Activated T-helper 1 cell treated with anti-CD3 and anti-CD28 coated beads, Interleukin-2, amount 50 U/mL, for 16 hours (primary cell): ENCODE measurements around the gene DNM1.
"Not testable (repeated sequence)": the region's sequence is repeated elsewhere in the genome, so short reads cannot be mapped to it uniquely, and the experiment has no call there.

Experiments
- DNase-seq, 2 donors: peaks; one replicate each; pipeline ENCODE4 v3.0.0-alpha.2; 2020; ENCODE audit warnings: low read depth in 1 of 2, low spot score in 1 of 2

DNM1 gene

DNA sequence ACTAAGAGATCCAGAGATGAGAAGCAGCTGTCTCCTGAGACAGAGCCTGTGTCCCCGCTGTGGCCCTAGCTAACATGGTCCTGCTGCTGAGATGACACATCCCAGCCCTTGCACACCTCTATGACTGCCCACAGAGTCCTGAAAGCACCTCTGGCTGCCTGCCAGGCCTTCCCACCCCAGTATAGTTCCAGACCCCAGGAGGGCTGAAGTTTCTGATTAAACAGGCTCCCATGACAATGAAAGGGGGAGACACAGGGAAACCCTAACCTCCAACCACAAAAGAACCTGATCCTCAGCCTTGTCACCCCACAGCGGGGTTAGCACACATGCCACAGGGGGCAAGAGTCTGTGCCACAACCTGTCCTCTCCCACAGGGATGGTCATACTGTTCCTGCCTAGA, 27.5 kb upstream of the DNM1 start:
- no peak for DNase-seq

DNA sequence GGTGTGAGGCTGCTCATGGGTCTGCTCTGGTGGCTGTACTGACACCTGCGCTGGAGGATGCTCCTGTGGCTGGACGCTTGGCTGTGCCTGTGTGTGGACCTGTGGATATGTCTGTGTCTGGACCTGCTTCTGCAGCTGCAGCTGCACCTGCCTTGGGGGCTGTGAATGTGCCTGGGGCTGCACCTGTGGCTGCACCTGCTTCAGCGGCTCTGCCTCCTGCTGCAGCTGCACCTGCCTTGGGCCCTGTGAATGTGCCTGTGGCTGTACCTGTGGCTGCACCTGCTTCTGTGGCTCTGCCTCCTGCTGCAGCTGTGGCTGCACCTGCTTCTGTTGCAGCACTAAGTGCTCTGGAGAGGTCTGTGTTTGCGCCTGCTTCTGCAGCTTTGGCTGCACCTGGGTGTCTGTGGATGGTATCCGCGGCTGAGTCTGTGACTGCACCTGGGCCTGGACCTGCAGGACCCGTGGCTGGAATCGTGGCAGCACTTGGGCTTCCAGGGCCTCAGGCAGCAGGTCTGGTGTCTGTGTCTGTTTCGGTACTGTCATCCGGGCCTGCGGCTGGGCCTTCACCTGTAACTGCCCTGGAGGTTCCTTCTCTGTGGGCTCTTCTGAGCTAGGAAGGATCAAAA, 24.3 kb upstream of the DNM1 start:
- no peak for DNase-seq

DNA sequence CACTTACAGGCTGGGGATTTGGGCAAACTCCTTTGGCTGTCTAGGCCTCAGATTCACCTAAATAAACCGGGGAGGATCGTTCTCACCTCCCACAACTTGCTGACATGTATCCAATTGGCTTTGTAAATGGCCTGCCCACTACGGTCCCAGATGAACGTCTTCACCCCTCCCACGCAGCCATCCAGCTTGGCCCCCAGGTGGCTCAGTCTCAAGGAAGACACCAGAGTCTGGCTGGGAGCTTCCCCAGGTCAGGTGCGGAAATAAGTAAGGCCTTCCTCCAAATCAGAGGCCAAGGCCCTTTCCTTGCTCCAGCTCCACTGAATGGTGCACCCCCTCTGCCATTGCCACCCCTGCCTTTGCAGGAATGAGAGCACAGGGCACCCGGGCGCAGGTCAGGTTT, 23.2 kb upstream of the DNM1 start:
- DNase-seq = no peak

DNA sequence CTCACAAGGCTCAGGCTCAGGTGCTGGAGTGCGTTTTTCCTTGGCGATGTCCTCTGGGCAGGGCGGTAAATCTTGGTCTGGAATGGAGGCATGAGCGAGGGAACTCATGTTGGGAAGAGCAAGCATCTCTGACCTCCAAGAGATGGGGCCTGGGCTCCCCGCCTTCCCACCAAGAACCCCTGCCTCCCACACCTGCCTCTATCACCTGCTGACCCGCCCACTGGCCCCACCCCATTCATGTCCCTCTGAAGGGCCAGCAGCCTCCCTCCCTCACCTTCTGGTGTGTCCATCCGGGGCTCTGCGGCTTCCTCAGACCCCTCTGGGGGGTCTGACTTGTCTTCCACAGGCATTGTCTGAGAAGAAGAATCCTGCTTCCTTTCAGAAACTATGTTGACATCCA, 22.7 kb upstream of the DNM1 start:
- DNase-seq = no peak

DNA sequence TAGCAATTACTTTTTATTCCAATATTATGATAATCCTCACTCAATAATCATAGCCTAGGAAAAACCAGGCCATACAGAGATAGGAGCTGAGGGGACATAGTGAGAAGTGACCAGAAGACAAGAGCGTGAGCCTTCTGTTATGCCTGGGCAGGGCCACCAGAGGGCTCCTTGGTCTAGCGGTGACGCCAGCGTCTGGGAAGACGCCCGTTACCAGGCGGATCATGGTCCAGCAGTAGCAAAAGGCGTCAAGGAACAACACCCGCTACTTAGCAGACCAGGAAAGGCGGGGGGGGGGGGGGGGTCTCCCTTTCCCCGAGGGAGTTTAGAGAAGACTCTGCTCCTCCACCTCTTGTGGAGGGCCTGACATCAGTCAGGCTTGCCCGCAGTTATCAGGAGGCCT, 21.7 kb upstream of the DNM1 start:
- not testable (repeated sequence) for DNase-seq

DNA sequence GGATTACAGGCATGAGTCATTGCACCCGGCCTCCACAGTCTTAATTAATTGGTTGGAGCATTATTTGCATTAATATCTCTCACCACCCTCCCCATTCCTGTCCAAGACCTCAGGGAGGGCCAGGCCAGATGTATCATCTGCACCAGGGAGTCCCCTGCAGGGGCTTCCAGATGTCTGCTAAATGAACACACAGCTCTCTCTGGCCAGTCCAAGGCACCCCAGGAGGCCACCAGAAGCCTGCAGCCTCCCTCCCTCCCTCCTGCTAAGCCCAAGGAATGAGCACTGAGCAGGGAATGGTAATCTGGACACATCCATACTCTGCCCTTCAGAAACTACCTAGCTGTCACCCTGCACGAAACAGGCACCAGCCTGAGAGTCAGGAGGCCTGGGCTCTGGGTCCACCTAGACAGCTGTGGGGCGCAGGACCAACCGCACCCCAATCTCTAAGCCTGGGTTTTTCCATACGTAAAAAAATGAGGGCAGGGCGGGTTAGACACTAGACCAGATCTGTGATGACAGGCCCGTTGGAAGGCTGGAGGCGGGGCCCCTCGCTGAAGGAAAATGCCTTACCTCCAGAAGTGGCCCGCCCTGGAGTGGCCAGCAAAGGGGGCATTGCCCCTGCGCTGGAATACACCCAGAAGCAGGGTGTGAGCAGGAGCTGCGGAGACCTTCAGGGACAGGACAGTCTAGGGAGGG, 20.1 kb upstream of the DNM1 start:
- no peak for DNase-seq

DNA sequence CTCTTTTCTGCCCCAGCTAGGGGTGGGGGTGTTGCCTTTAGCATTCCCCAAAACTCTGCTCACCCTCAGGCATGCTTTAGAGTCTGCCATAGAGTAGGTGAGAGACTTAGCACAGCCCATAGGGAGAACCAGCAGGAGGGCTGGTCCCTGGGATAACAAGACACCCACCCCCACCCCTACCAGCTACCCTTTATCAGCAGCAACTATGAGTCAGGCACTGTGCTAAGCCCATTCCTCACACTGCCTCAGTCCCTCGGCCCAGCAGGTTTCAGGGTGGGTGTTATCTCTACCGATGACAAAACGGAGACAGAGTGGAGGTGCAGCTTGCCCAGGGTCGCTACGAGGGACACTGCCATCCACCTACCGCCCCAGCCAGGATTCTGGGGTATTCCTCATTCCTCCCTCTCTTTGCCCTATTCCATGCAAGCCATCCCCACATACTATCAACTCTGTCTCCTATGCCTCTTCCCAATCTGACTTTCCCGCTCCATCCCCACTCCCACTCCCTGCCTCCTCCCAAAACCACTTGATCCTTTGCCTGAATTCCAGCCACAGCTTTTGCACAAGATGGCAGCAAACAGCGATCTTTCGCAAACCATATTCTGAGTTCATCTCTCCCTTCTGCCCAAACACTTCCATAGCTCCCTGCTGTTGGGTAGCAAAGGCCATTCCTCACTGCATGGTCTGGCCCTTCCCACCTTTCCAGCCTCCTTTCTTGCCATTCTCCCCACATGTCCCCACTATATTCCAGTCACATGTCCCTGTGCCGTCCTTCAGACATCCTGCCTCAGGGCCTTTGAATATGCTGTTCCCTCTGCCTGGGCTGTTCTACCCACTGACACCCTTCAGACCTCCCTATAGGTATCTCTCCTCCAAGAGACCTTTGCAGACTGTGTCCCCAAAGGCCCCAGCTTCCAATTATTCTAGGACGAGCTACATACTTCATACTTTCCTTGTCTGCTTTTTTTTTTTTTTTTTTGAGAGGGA, 16.9 kb upstream of the DNM1 start:
- DNase-seq = no peak

DNA sequence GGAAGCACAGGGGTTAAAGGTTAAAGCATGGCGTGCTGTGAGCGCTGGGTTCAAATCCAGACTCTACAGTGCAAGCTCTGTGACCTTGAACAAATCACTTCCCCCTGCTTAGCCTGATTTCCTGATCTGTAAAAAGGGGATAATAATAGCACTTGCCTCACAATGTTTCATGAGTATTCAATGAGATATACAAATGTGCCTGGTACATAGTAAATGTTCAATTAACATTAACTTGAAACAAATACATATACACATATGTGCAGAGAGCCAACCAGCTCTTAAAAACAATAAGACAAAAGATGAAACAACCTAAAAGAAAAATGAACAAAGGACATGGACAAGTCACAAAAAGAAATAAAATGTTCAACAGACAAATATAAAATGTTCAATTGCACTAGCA, 15.8 kb upstream of the DNM1 start:
- no peak for DNase-seq

DNA sequence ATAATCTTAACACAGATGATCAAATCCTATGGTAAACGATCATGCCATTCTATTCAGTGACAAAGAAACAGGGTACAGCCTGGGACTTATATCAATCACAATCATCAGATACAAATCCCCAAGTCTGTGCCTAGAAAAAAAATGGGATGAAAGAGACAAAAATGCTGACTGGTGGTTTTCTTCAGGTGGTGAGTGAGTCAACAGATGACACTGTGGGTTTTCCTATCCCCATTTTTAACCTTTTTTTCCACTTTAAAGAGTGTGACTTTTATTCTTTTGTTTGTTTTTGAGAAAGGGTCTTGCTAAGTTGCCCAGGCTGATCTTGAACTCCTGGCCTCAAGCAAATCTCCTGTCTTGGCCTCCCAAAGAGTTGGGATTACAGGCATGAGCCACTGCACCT, 15.0 kb upstream of the DNM1 start:
- DNase-seq = no peak

DNA sequence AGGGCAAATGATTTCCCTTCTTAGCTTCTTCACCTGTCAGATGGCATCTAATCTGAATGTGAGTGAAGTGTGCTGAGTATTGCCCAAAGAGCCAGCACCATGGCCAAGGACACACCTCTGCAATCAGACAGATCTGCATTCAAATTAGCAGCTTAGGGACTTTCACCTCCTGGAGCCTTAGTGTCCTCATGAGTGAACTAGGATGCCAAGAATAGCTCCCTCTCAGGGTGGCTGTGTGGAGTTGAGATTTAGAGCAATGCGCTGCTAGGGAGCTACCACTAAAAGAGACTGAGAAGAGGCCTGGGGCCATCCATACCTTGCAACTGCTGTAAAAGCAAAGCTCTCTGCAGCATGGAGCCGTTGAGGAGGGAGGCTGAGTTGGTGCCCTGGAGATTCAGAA, 13.2 kb upstream of the DNM1 start:
- no peak for DNase-seq

DNA sequence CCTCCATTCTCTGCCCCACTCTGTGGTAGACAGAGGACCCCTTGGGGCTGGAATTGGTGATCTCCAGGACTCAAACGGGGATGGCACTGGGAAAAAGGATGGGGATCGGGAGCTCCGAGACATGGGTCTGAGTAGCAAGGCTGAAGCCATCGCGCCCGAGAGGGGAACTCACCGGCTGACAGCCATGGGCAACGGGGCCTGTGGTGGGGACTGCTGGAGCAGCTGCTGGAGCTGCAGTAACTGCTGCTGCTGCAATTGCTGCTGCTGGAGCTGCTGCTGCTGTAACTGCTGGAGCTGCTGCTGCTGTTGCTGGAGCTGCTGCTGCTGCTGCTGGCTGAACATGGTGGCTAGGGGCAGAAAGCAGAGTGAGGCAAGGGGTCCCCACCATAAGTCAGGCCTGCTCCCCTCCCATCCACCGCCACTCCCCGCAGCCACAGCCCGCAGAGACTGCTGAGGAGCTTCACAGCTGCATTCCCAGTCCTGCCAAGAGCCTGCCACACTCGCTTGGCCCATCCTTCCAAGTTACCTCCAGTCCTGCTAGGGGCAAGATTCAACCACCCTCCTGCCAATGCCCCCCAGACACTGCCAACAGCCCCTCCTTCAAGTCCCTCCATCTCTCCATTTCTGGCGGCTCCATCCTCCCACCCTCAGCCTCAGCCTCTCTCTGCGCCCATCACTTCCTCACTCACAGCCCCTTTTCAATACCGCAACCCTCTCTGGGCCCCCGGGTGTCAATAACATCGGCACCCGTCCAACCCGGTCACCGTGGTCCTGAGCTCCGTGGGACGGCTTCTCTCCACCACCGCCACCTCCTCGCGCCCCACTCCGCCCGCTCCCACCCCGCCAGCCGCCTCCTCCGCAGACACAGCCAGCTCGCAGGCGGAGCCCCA, 12.4 kb upstream of the DNM1 start:
- peak in 1 of 2 donors; percentile 10 for DNase-seq

DNA sequence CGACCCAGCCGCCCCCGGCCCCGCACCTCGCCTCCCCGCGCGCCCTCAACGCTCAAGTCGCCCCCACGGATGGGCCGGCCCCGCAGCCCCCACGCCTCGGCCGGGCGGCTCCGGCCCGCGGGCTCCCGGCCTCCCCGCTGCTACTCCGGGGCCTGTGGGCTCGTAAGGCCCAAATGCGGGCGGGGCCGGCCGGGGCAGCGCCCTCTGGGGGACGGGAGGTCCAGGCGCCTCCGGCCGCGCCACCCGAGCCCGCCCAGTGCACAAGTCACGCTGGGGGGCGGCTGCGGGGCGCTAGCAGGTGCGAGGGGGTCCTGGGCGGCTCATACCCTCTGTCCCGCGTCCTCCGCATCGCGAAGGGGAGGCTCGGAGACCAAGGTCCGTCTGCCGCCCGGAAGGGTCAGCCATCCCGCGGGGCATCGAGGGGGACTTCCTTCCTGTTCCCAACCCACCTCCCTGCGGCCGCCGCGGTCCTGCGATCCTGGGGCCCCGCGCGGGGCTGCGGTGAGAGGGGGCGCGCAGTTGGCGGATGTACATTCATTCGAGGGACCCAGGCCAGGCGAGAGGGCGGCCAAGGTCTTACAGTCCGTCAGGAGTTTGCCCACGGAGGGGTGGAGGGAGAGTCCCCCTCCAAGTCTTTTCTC, 11.7 kb upstream of the DNM1 start, which contains the start of gene CIZ1:
CIZ1 (minus strand) TSS at position 167 of the 641 bp plus-strand sequence. CDS start 715 bp downstream, outside the sequence.
- DNase-seq = peak; percentile 42 to 67

DNA sequence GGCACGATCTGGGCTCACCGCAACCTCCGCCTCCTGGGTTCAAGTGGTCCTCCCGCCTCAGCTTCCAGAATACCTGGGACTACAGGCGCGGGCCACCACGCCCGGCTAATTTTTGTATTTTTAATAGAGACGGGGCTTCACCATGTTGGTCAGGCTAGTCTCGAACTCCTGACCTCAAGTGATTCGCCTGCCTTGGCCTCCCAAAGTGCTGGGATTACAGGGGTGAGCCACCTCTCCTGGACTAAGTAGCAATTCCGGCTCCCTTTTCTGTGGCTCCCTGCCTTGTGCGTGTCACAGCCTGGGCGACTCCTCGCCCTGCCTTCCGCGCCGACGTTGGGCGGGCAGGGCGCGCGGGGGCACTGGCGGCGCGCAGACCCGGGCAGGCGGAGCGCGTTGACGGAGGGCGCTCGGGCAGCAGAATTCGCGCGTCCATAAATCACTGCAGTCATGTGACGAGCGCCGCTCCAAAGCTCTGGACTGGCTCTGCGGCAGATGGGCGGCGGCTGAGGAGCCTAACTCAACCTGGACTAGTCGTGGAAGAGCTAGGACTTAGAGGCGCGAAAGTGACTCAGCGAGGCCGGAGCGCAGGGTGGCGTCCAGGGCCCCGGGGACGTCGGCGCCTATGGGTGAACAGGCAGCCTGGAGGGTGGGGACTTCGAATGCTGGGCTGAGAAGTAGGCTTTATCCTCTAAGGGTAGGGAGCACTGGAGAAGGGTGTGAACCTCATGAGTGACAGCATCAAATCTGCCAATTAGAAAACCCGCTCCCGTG, 10.4 kb upstream of the DNM1 start:
- no peak for DNase-seq

DNA sequence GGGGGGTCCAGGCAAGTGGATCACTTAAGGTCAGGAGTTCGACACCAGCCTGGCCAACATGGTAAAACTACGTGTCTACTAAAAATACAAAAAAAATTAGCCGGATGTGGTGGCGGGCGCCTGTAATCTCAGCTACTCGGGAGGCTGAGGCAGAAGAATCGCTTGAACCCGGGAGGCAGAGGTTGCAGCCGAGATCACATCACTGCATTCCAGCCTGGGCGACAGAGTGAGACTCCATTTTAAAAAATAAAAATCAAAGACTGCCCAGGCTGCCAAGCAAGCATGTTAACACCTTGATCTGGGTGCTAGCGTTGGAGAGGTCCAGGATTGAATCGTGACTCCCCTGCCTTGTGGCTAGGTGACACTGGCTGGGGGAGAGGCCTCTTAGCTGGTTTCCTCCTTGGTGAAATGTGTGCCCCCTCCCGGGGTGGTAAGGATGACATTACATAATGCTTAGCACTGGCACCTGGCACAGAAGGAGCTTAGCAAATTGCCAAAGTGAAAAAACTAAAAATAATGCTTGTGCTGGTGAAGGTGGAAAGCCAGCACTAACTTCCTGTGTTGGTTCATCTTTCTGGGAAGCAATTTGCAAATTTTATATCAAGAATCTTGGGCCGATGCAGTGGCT, 9.6 kb upstream of the DNM1 start:
- DNase-seq = no peak

DNA sequence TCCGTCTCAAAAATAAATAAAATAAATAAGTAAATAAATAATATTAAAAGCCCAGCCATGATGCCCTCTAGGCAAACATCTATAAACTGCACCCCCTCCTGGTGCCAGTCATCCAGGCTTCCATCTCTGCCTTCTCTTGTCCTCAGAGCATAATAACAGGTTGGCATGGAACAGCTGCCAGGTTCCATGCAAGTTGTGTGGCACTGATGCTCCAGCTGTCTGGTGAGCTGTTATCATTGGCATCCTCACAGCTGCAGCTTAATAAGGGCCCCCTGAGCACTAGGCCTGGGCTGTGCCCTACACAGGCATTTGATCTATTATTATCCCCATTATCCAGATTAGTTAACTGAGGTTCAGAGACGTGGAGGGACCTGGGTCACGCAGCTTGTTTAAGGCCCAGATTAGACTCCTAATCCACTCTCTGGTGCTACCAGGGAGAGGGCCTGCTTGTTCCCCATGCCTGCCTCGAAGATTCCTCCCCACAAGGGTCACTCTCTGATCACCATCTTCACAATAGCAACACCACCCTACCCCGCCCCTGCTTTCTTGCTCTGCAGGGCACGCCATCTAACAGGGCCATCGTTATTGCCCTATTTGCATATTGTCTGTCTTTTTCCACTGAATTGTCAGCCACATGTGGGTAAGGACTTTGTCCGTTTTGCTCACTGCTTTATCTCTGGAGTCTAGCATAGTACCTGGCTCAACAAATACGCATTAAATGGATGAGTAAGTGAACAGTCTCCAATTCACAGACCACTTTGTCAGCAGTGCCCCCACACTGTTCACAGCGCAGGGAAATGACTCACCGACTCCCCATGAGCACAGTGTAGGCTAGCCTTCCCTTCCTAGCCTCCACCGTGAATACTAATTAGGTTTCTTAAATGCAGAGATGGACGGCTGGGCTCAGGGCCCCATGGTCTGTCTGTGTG, 1.5 kb upstream of the DNM1 start:
- no peak for DNase-seq

DNA sequence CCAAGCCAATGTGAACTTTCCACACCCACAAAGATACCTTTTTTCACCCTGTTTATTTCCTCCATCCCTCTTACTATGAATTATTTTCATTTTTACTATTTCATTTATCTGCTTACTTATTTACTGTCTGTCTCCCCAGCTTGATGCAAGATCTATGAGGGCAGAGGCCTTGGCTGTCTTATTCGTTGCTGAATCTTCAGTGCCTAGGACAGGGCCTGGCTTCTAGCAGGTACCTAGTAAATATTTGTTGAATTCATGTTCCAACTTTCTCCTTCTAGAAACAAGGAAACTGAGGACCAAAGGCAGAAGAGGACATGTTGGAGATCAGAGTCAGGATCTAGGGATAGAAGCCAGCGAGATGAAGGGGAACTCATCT, 543 bp upstream of the DNM1 start:
- no peak for DNase-seq

DNA sequence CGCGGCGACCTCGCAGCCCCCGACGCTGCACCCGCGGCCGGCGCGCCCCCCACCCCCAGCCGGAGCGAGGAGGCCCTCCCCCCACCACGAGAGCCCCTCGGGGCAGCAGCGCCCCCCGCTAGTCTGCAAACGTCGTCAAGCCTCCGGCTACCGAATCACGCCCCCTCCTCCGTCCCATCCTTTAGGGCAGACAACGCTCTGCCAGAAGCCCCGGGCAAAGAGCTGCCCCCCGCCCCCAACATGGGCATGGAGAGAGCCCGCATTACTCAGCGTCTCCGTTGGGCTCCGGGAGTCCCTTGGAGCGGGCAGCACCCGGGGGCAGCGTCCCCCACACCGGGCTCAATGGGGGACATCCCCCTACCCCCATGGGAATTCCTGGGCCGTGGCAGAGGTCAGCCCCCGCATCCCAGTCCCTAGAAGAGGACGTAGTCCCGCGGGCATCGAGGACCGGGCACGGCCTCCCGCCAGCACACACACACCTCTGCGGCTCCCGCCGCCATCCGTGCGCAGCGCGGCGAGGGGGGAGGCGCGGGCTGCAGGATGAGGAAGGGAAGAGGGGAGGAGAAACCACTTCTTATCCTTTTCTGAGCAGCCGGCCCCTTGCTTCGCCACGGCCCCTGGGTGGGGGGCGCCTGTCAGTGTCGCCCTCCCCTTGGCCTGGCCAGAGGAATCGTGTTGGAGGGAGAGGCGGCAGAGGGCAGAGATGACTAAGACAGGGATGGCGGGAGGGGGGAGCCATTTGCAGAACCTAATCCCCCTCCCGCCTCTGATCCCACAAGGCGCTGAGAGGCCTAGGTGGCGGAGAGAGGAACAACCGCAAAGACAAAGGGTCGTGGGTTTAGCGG, 750 bp downstream of the DNM1 start:
- DNase-seq = no peak
